SH-SY5Y (cell line): ENCODE results near the gene PQBP1.

Source experiments
- GATA2 ChIP-seq: IDR thresholded peaks from 2 replicates; pipeline ENCODE4 v1.6.1; 2011; ENCODE audit warnings: mild to moderate bottlenecking, low read depth, low read length
- GATA3 ChIP-seq: IDR thresholded peaks from 2 replicates; pipeline ENCODE4 v1.6.1; 2011; ENCODE audit warnings: low read depth, mild to moderate bottlenecking, low read length, moderate library complexity

PQBP1 gene

DNA sequence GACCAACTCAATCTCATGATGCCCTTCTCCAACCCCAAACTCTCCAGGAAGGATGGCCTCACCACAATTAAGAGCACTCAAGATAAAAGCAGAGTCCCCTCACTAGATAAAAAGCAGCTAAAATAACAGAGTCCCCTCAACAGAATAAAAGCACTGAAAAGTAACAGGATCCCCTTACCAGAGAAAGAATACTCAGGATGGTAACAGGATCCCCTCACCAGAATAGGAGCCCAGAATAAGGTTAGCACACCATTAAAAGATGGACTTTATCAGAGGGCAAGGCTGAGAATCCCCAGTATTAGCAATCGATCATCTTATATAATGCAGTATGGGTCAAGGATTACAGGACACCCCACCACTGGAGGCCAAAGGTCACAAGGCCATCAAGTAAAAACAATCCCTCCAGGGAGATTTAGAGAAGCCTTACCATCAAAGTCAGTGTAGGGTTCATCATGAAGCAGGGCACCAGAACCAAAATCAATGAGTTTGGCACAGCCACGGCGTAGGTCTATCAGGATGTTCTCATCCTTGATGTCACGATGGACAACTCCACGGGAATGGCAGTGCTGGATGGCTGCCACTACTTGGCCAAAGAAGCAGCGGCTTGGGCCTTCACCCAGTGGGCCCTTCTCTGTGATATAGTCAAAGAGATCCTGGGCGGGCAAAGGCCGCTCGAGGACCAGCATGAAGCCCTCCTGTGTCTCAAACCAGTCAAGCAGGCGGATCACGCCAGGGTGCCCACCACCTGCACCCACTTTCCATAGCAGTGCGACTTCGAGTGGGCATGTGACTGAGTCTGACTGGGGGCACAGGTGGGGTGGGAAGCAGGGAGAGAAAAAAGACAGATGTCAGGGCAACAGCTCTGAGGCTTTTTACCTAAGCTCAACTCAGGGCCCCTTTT, 17.1 kb downstream of the PQBP1 start:
- TF ChIP-seq GATA3 (no peak), GATA2 (no peak)

DNA sequence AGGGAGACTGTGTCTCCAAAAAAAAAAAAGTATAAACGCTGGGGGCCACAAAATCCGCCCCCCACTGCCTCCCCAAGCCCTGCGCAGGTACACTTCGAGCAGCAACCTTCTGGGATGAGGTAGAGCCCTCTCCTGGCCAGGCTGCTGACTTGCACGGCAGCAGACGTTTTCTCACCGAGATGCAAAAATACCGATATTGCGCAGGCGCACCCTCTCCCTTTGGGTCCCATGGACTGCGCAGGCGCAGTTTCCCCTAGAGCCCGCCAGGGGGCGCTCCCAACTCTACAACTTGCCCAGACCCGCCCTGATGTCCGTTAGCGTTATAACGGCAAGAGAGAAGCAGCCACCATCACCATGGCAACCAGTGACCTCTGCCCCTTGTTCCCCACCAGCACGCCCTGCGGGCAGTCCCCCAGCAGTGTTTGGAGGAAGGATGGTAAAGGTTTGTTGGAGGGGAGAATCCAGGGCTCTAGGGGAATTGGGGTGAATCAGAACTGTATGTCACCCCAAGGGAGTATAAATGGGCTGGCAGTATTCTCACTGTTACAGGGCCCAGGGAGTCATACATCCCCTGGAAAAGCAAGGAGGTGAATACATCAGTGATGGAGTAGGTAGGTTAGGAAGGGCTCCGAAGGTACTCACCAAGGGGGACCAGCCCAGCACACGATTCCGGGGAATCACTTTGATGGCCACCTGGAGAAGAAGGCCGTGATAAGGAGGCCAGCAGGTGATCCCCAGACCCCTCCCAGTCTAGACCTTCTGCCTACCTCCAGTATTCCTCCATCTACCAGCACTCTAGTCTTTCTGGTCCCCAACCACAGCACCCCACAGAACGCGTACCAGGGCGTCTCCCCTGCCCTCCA, 19.6 kb downstream of the PQBP1 start:
- TF ChIP-seq GATA2 = no peak
- TF ChIP-seq GATA3 = no peak

DNA sequence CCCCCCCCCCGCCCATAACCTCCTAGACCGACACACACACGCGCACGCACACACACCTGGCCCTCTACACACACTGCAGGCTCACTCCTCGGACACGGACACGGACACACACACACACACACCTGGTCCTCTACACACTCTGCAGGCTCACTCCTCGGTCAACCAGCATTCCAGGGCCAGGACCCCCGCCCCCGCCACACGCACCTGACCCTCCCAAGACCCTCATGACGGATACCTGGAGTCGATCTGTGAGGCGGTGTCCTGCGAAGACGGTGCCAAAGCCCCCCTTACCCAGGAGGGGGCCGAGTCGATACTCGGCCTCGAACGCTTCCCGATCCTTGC, 20.5 kb downstream of the PQBP1 start:
- no peak for TF ChIP-seq GATA2
- no peak for TF ChIP-seq GATA3

DNA sequence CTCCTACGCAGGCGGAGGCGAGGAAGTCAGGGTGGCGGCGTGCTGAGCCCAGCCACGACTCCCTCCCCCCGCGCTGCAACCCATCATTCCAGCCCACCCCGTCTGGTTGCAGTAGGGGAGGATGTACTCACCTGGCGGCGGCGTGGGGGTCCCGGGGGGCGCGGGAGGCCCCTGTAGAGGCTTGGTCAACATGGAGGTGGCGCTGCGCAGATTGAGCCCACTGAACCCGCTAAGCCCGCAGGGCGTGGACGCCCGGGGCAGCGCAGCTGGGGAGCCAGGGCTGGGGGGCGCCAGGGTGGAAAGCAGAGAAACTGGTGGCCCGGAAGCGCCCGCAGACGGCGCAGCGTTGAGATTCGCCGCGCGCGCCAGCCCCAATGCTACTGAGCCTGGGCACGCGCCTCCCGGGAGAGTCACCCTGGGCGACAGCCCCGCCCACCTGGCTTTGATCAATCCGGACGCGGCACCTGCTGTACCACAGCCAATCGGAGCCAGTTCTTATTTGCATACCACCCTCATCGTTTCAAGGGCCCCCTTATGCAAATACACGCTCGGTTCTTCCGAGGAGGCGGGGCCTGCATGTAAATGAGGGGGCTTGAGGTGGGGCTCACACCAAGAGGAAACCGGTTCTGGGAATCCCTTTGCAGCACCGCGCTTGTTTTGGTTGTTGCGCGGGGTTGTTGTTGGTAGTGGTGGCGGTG, 21.1 kb downstream of the PQBP1 start, which contains the start of gene PIM2:
Gene PIM2 (minus strand): TSS at position 382 of the 698 bp plus-strand sequence. CDS start 190 bp downstream, at position 192.
- TF ChIP-seq GATA3 (no peak), GATA2 (no peak)

DNA sequence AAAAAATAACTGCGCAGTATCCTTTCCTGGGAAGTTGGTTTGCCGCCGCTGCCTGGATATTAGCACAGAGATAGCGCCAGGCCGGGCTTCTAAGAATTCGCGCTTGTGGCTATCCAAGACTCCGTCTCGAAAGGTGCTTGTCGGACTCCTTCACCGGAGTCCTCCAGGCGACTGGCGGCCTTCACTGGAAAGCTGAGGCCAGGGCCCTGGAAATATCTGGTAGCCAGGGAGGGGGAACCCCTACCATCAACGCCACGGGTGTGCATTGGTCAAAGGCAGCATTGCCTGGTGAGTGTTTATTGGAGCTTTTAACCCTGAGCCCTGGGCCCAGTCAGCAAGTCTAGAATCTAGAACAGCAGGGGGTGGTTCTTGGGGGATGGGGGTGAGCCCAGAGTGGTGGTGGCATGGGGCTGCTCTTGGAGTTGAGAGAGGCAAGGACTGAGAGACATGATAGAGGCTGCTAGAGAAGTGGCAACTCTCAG, 21.7 kb downstream of the PQBP1 start:
- TF ChIP-seq GATA2 (no peak), GATA3 (no peak)

DNA sequence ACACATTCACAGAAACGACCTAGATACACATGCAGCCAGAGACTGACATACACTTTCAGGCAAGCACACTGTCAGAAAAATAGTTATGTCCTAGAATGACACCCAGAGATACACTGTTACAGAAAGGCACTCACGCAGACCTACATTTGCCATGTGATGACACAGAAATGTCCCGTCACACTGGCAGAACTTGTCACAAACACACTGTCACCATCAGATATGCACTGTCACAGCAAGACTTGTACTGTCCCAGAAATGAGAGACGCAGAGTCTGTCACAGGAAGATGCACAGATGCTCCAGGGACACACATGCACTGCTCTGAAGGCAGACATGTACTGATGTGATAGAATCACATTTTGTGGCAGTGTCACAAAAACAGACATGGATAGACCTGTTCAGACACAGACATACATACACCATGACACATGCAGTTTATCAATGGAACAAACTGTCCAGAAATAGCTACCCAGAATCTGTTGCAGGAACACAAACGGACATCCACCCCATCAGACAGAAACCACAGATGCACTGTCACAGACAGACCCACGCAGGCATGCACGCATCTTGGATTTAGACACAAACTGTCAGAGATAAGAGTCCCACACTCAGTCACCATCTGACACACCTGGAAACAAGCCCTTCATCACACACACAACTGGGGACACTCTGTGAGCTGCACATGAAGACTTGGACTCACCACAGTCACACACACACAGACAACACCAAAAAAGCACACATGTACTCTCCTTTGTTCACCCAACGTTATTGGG, 22.4 kb downstream of the PQBP1 start:
- no peak for TF ChIP-seq GATA3
- TF ChIP-seq GATA2 = no peak

DNA sequence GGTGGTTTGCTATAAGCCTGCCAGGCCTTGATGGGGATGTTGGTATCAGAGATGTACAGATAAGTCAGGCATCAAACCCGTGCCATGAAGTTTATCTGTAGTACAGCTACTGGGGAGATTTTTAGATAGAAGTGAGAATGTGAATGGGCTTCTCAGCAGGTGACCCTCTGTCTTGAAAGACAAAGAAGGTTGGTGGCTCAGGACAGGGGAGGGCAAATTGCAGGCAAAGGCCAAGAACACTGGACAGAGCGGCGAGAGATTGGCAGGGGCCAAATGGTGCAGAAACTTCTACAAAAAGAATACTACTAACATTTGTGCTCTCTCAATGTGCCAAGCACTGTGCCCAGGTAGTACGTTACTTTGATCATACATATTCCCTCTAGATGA, 23.0 kb downstream of the PQBP1 start:
- TF ChIP-seq GATA3 = no peak
- TF ChIP-seq GATA2 = no peak

DNA sequence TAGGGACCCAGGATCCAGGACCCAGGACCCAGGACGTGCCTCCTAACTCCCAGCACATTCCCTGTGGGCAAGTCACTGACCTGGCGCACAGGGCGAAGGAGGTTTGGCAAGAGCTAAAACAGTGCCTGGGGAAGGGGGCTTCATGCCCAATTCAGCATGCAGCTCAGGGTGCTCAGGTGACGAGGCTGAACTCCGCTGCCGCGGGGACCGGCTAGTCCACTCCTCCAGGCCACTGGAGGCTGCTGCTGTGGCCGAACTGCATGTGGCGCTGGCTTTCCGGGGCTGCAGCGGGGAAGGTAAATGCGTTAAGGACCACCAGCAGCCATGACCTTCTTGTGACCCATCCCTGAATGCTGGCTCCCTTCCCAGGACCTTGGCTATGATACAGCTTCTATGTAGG, 26.0 kb downstream of the PQBP1 start:
- TF ChIP-seq GATA3 (no peak), GATA2 (no peak)

DNA sequence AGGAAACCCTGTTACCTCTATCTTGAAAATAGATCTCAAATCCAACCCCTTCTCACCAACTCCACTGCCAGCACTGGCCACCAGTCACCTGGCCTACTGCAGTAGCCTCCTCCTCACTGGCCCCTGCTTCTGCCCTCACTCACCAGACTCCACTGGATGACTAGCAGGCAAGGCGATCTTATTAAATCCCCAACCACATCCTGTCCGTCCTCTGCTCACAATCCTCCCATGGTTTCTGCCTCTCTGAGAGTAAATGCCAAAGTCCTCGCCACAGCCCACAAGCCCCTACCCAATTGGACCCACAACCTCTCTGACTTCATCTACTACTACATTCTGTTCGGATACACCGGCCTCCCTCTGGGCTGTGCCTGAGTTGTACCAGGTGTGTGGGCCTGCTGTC, 26.5 kb downstream of the PQBP1 start:
- no peak for TF ChIP-seq GATA3
- TF ChIP-seq GATA2 = no peak

DNA sequence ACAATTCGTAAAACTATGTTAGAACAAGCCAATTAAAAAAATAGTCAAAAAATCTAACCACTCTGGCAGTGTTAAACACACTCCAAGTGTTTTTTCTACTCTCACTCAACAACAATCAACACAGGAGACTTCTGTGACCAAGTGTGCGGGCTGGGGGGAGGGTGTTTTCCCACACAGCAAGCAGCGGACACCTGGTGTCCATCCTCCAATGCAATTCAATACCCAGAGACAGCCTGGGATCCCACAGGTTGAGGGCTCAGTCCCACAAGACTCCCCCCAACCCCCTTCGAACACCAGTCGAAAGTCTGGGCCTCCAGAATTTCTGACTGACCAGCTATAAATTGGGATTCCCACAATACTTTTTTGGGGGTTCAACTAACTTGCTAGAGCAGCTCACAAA, 29.4 kb downstream of the PQBP1 start:
- TF ChIP-seq GATA2 = no peak

DNA sequence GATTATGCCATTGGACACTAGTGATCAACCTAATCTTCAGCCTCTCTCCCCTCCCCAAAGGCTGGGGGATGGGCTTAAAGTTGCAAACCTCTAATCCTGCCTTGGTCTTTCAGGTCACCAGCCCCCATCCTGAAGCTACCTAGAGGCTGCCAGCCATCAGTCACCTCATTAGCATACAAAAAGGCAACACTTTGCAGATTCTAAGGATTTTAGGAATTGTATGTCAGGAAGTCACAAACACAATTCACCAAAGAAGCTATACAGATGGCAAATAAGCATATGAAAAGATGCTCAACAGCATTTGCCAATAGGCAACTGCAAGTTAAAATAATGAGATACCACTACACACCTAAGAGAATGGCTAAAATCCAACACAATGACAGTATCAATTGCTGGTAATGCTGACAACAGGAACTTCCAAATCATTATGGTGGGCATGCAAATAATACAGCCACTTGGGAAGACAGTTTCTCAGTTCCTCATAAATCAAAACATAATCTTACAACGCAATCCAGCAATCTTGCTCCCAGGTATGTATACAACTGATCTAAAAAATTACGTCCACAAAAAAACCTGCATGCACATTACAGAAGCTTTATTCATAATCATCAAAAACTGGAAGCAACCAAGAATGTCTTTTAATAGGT, 30.1 kb downstream of the PQBP1 start:
- no peak for TF ChIP-seq GATA3
- TF ChIP-seq GATA2 = no peak

DNA sequence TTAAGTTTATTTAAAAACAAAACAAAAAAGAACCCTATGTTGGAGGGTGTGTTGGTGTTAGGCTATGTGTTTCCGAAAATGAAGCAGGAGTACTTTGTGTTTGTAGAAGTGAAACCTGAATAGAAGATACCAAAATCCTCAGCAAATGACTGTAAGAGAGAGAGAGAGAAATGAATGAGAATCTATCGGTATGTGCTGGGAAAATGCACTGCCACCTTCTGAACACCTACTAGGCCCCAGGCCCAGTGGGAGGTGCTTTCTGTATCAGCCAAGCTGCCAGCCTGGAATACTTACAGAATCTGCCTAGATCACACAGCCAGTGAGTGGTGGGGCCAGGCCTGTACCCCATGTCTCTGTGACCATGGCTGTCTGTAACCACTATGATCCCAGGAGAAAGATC, 36.0 kb downstream of the PQBP1 start:
- TF ChIP-seq GATA2 (no peak), GATA3 (no peak)
